Measurements from ENCODE around the gene PSRC1. TPM values are rescaled to one million over a fixed set of nuclear protein-coding genes. Genes with fewer than 3 reads are reported as not detected.

Gene PSRC1
- polyA plus RNA-seq, 1 of the 3 experiments (the other 2 are of a cell fraction): 19.4 TPM

DNA sequence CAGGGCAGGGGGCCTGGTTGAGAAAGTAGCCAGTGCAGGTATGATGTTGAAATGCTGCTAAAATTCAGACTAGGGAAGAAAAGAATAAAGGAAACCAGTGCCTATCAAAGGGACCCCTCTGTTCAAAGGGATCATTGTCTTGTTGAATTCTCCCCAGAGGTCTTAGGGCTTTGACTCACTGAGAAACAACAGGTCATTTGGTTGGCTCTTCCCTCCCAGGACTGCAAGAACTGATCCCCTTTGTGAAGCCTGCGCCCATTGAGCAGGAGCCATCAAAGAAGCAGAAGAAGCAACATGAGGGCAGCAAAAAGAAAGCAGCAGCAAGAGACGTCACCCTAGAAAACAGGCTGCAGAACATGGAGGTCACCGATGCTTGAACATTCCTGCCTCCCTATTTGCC lies 45.4 kb downstream of the PSRC1 start:
- Histone ChIP-seq H3K4me1 (ENCODE audit: control insufficient read depth in 1 of 2, insufficient read depth in 2 of 2, low read depth in 1 of 2, low read length in 1 of 2) (peaks cover 11 to 14% of the 10 kb centered on the region in 2 experiments; a peak in 2 of 4 replicates), H3K9me3 (no peaks in the 10 kb centered on the region), H3K9ac (no peak overlapping the region), H3K27me3 (ENCODE audit: insufficient read depth) (no peaks in the 10 kb centered on the region), H2AFZ (ENCODE audit: low read depth) (no peak overlapping the region), H3K4me3 (ENCODE audit: low read depth in 2 of 2, low read length in 1 of 2) (no peak overlapping the region), H3K4me2 (no peak overlapping the region), H3K79me2 (ENCODE audit: insufficient read depth) (no peaks in the 10 kb centered on the region), H3F3A (replicated peaks; ENCODE audit: insufficient read depth) (peaks cover 8% of the 10 kb centered on the region), H3K36me3 (replicated peaks in 1 of 2; ENCODE audit: control insufficient read depth in 1 of 2, insufficient read depth in 2 of 2, low read length in 1 of 2) (peaks cover 37 to 59% of the 10 kb centered on the region in 2 experiments), H4K20me1 (ENCODE audit: insufficient read depth) (no peaks in the 10 kb centered on the region), H3K27ac (ENCODE audit: low read depth in 2 of 2, low read length in 1 of 2) (no peak overlapping the region), H3K9me2 (no peaks in the 10 kb centered on the region)
- no peak for DNase-seq
- ChIA-PET CTCF (interaction anchor here (0.6 to 4.3 kb wide), 8 partner anchors 14 to 161 kb away, joined by 3 to 21 read pairs (median 3); partner anchors contain the start of gene SORT1), POLR2A (no interaction called here)
- TF ChIP-seq, protein P1, sequence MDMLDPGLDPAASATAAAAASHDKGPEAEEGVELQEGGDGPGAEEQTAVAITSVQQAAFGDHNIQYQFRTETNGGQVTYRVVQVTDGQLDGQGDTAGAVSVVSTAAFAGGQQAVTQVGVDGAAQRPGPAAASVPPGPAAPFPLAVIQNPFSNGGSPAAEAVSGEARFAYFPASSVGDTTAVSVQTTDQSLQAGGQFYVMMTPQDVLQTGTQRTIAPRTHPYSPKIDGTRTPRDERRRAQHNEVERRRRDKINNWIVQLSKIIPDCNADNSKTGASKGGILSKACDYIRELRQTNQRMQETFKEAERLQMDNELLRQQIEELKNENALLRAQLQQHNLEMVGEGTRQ (IDR thresholded peaks at IDR 0.05; ENCODE audit: borderline replicate concordance, low read depth, low read length): no peak
- TF ChIP-seq YY1 (IDR thresholded peaks at IDR 0.05; ENCODE audit: low read depth) (no peak), EP300 (IDR thresholded peaks at IDR 0.05; ENCODE audit: borderline replicate concordance in 1 of 2, low read depth in 1 of 2, low read length in 1 of 2) (no peak), NRF1 (IDR thresholded peaks at IDR 0.05; ENCODE audit: low read depth, low read length) (no peak), REST (IDR thresholded peaks at IDR 0.05; ENCODE audit: low read depth, low read length) (no peak), MXI1 (IDR thresholded peaks at IDR 0.05; ENCODE audit: low read depth, low read length) (no peak), NFIC (IDR thresholded peaks at IDR 0.05; ENCODE audit: borderline replicate concordance) (no peak), RCOR1 (IDR thresholded peaks at IDR 0.05; ENCODE audit: low read length) (no peak), ZBTB33 (IDR thresholded peaks at IDR 0.05; ENCODE audit: borderline replicate concordance, low read depth) (no peak), POLR2AphosphoS5 (IDR thresholded peaks at IDR 0.05; ENCODE audit: low read depth, low read length) (no peak), EZH2phosphoT487 (IDR thresholded peaks at IDR 0.05; ENCODE audit: borderline replicate concordance, low read depth) (no peak), FOSL2 (IDR thresholded peaks at IDR 0.05; ENCODE audit: borderline replicate concordance, low read depth) (no peak), USF1 (IDR thresholded peaks at IDR 0.05; ENCODE audit: borderline replicate concordance, low read depth) (no peak)
- TF ChIP-seq, protein P2, sequence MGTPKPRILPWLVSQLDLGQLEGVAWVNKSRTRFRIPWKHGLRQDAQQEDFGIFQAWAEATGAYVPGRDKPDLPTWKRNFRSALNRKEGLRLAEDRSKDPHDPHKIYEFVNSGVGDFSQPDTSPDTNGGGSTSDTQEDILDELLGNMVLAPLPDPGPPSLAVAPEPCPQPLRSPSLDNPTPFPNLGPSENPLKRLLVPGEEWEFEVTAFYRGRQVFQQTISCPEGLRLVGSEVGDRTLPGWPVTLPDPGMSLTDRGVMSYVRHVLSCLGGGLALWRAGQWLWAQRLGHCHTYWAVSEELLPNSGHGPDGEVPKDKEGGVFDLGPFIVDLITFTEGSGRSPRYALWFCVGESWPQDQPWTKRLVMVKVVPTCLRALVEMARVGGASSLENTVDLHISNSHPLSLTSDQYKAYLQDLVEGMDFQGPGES (IDR thresholded peaks at IDR 0.05; ENCODE audit: low read depth, low read length): no peak
- TF ChIP-seq, protein P3, sequence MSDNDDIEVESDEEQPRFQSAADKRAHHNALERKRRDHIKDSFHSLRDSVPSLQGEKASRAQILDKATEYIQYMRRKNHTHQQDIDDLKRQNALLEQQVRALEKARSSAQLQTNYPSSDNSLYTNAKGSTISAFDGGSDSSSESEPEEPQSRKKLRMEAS (IDR thresholded peaks at IDR 0.05; ENCODE audit: low read depth): no peak
- WGBS (ENCODE audit: low lambda C conversion rate): 97% methylated on average over 3 of the region's 3 CpGs

All from SK-N-SH (cell line).